DOHH2 (cell line): ENCODE measurements around the gene SMG6.

ENCODE experiments used
- CTCF ChIP-seq: fragments of 200-600 bp; sonication (generic); IDR thresholded peaks from one replicate; pipeline ENCODE4 v1.5.1; 2014; ENCODE audit warnings: antibody characterized with exemption, mild to moderate bottlenecking, low read depth, low read length; ENCODE audit not compliant: poor library complexity, severe bottlenecking
- EZH2phosphoT487 ChIP-seq: fragments of 200-600 bp; sonication (generic); IDR thresholded peaks from 2 replicates; pipeline ENCODE4 v1.6.1; 2017; ENCODE audit warnings: borderline replicate concordance, mild to moderate bottlenecking, antibody characterized with exemption, low read length, moderate library complexity, mixed read lengths

- TF ChIP-seq CTCF (no peak), EZH2phosphoT487 (no peak)
These were observed 291.1 kb downstream of the SMG6 start for GRCh38 chr17:2012499-2012898.
